Esophagus squamous epithelium (tissue), 4 donors: ENCODE measurements around the gene COL27A1.

ENCODE experiments used
- POLR2A ChIP-seq, 4 donors: fragments of 450-650 bp; IDR thresholded peaks; one replicate each; pipeline ENCODE4 v1.6.1; 2017; ENCODE audit warnings: antibody characterized with exemption in 4 of 4, mild to moderate bottlenecking in 4 of 4, moderate library complexity in 3 of 4
- TF ChIP-seq, protein P1 (sequence below), 6 experiments: fragments of 450-650 bp in 4 of 6; fragments of 200-600 bp in 2 of 6; sonication (generic) in 2 of 6; IDR thresholded peaks; one replicate each; pipeline ENCODE4 v1.5.1; 2016 to 2019; ENCODE audit warnings: antibody characterized with exemption in 6 of 6, mild to moderate bottlenecking in 4 of 6, moderate library complexity in 4 of 6

DNA sequence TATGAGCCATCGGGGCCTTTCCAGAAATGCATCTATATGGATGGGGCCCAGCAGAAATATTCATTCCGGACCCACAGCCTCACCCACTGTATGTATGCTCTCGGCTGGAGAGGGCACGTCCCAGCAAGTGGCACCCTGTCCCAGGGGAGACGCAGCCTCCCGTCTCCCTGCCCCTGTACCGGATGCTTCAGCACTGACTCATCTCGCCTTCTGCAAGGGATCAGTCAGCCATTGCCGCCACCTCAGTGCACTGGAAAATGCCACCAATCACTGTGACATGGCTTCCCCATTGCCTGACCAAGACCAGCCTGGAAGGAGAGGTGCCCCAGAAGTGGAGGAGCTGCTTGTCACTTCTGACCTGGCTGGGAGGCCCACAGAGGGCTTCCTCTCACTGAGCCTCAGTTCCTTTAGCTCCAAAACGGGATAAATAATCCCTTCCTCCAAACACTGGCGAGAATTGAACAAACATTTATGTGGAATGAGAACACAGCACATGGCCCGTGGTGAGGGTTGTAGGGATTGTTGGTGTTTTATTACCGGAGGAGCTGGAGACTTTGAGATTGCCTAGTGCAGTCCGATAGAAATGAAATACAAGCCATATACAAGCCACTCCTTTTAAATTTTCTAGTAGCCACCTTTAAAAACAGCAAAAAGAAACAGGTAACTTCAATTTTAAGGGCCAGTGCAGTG, 123.7 kb downstream of the COL27A1 start:
- TF ChIP-seq, protein P1, sequence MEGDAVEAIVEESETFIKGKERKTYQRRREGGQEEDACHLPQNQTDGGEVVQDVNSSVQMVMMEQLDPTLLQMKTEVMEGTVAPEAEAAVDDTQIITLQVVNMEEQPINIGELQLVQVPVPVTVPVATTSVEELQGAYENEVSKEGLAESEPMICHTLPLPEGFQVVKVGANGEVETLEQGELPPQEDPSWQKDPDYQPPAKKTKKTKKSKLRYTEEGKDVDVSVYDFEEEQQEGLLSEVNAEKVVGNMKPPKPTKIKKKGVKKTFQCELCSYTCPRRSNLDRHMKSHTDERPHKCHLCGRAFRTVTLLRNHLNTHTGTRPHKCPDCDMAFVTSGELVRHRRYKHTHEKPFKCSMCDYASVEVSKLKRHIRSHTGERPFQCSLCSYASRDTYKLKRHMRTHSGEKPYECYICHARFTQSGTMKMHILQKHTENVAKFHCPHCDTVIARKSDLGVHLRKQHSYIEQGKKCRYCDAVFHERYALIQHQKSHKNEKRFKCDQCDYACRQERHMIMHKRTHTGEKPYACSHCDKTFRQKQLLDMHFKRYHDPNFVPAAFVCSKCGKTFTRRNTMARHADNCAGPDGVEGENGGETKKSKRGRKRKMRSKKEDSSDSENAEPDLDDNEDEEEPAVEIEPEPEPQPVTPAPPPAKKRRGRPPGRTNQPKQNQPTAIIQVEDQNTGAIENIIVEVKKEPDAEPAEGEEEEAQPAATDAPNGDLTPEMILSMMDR (IDR thresholded peaks at IDR 0.05): no peak
- no peak for TF ChIP-seq POLR2A (IDR thresholded peaks at IDR 0.05)
